Measurements from ENCODE around the gene GNAI3.

The GNAI3 gene

GRCh38 chr1:109598156-109598555 lies 49.7 kb downstream of the GNAI3 start:
- peaks cover 3 to 37% of the 10 kb centered on the region in 2 experiments; a peak in 2 of 3 replicates for H3K36me3 ChIP-seq (ENCODE audit: control insufficient read depth in 2 of 2, insufficient read depth in 1 of 2, low read length in 2 of 2)
- no peaks in the 10 kb centered on the region for H3K9me3 ChIP-seq (ENCODE audit: control insufficient read depth, insufficient read depth, low read depth, low read length)
- H3K27ac ChIP-seq (ENCODE audit: extremely low read depth, low read depth, low read length), result no peak overlapping the region
- TF ChIP-seq SP3 (tag by site-specific recombination; IDR thresholded peaks at IDR 0.05) (no peak), ZNF366 (tag by site-specific recombination; conservative IDR thresholded peaks at IDR 0.05) (no peak), ZNF626 (tag by site-specific recombination; IDR thresholded peaks at IDR 0.05) (no peak), ZNF274 (IDR thresholded peaks at IDR 0.05; ENCODE audit: low read length) (no peak), ZNF274 (tag by site-specific recombination; IDR thresholded peaks at IDR 0.05; ENCODE audit: borderline replicate concordance) (no peak), ZNF362 (tag by site-specific recombination; IDR thresholded peaks at IDR 0.05) (no peak)
- ChIA-PET POLR2A (interaction anchor here (1.4 kb wide), 1 partner anchor 49 kb away, joined by 3 read pairs; the partner anchor contains the start of gene GNAI3), CTCF (interaction anchor here (0.6 to 1.6 kb wide), 7 partner anchors 12 to 493 kb away, joined by 3 to 6 read pairs (median 3); partner anchors contain the start of gene AHCYL1)
- H3K4me1 ChIP-seq (ENCODE audit: control insufficient read depth, insufficient read depth, low read length), result no peaks in the 10 kb centered on the region
- no peak overlapping the region for H3K4me3 ChIP-seq (ENCODE audit: low read depth, low read length)

- Histone ChIP-seq H3K4me1 (ENCODE audit: control insufficient read depth, insufficient read depth, low read length) (no peaks in the 10 kb centered on the region), H3K36me3 (ENCODE audit: control insufficient read depth in 2 of 2, insufficient read depth in 1 of 2, low read length in 2 of 2) (peaks cover 3 to 32% of the 10 kb centered on the region in 2 experiments; a peak in 2 of 3 replicates), H3K9me3 (ENCODE audit: control insufficient read depth, insufficient read depth, low read depth, low read length) (no peaks in the 10 kb centered on the region), H3K4me3 (ENCODE audit: low read depth, low read length) (no peak overlapping the region), H3K27ac (ENCODE audit: extremely low read depth, low read depth, low read length) (no peak overlapping the region)
- no peak for TF ChIP-seq ZNF571 (tag by site-specific recombination; IDR thresholded peaks at IDR 0.05)
- TF ChIP-seq CTCF (tag by site-specific recombination; IDR thresholded peaks at IDR 0.05), result 0 out of 2 replicates have a peak, but pooled peaks have one; percentile 11
- no peak for TF ChIP-seq ZBTB26 (tag by site-specific recombination; optimal IDR thresholded peaks at IDR 0.05)
- TF ChIP-seq ZSCAN18 (tag by site-specific recombination; IDR thresholded peaks at IDR 0.05), result no peak
- TF ChIP-seq ZNF473 (tag by site-specific recombination; IDR thresholded peaks at IDR 0.05), result no peak
- TF ChIP-seq ZNF600 (tag by site-specific recombination; IDR thresholded peaks at IDR 0.05), result peak; percentile 71
- no peak for TF ChIP-seq PRDM4 (tag by site-specific recombination; IDR thresholded peaks at IDR 0.05)
- TF ChIP-seq AEBP2 (tag by site-specific recombination; IDR thresholded peaks at IDR 0.05; ENCODE audit: borderline replicate concordance), result no peak
- POLR2A ChIA-PET, result no interaction called here
- CTCF ChIA-PET, result interaction anchor here (0.6 to 1.2 kb wide), 4 partner anchors 33 to 493 kb away, joined by 3 to 5 read pairs (median 3); no protein-coding TSS in a partner anchor
Measured at GRCh38 chr1:109598655-109599054, 50.2 kb downstream of the GNAI3 start.
